Loucy (cell line): Measurements from ENCODE around the gene PILRB.
"Not testable (repeated sequence)": the region's sequence is repeated elsewhere in the genome, so short reads cannot be mapped to it uniquely, and the experiment has no call there.

Experiments used
- H2AFZ ChIP-seq: fragments of 200-600 bp; sonication (generic); 2 replicates; pipeline ENCODE4 v1.6.0; 2016; ENCODE audit warnings: antibody characterized with exemption, mild to moderate bottlenecking, low read length, moderate library complexity
- H3F3A ChIP-seq: fragments of 200-600 bp; 2 replicates; pipeline ENCODE4 v1.6.0; 2016; ENCODE audit warnings: antibody characterized with exemption, low read depth, mild to moderate bottlenecking
- H3K27me3 ChIP-seq: fragments of 200-600 bp; sonication (generic); 2 replicates; pipeline ENCODE4 v1.6.1; 2014; ENCODE audit warnings: low read length, mild to moderate bottlenecking; ENCODE audit not compliant: insufficient read depth, poor library complexity, severe bottlenecking
- H3K36me3 ChIP-seq: fragments of 200-600 bp; sonication (generic); 2 replicates; pipeline ENCODE4 v1.6.1; 2016; ENCODE audit warnings: low read length; ENCODE audit not compliant: insufficient read depth
- H3K4me1 ChIP-seq: fragments of 200-600 bp; sonication (generic); 2 replicates; pipeline ENCODE4 v1.5.1; 2014; ENCODE audit warnings: low read length, mild to moderate bottlenecking; ENCODE audit not compliant: insufficient read depth, poor library complexity, severe bottlenecking
- H3K4me2 ChIP-seq: fragments of 200-600 bp; sonication (generic); 2 replicates; pipeline ENCODE4 v1.6.0; 2014; ENCODE audit warnings: antibody characterized with exemption, low read length, low read depth, mild to moderate bottlenecking; ENCODE audit not compliant: poor library complexity, severe bottlenecking
- H3K4me3 ChIP-seq: fragments of 200-600 bp; sonication (generic); 2 replicates; pipeline ENCODE4 v1.5.1; 2014; ENCODE audit warnings: low read length, mild to moderate bottlenecking, mixed read lengths; ENCODE audit not compliant: poor library complexity, severe bottlenecking
- H3K79me2 ChIP-seq: fragments of 200-600 bp; sonication (generic); 2 replicates; pipeline ENCODE4 v1.6.1; 2014; ENCODE audit warnings: low read length; ENCODE audit not compliant: insufficient read depth
- H3K9ac ChIP-seq: fragments of 200-600 bp; sonication (generic); 2 replicates; pipeline ENCODE4 v1.6.0; 2014; ENCODE audit warnings: mild to moderate bottlenecking, low read depth, low read length, moderate library complexity; ENCODE audit not compliant: poor library complexity, severe bottlenecking
- H3K9me2 ChIP-seq: fragments of 200-600 bp; sonication (generic); replicated peaks from 2 replicates; pipeline ENCODE4 v1.6.1; 2016; ENCODE audit warnings: low read depth, low read length, mixed read lengths
- H3K9me3 ChIP-seq: fragments of 200-600 bp; sonication (generic); 2 replicates; pipeline ENCODE4 v1.6.1; 2014; ENCODE audit warnings: mild to moderate bottlenecking, antibody characterized with exemption, low read length, low read depth; ENCODE audit not compliant: insufficient read depth
- H4K20me1 ChIP-seq: fragments of 200-600 bp; sonication (generic); 2 replicates; pipeline ENCODE4 v1.6.0; 2014; ENCODE audit warnings: antibody characterized with exemption, low read length, mild to moderate bottlenecking; ENCODE audit not compliant: insufficient read depth, poor library complexity, severe bottlenecking
- EZH2phosphoT487 ChIP-seq: fragments of 200-600 bp; IDR thresholded peaks from 2 replicates; pipeline ENCODE4 v1.6.1; 2018; ENCODE audit warnings: antibody characterized with exemption, mild to moderate bottlenecking, moderate library complexity, borderline replicate concordance
- TF ChIP-seq, protein P1 (sequence below): fragments of 200-600 bp; sonication (generic); conservative IDR thresholded peaks from 2 replicates; pipeline ENCODE4 v1.5.1; 2014; ENCODE audit warnings: mild to moderate bottlenecking, antibody characterized with exemption, low read length

Gene PILRB

DNA sequence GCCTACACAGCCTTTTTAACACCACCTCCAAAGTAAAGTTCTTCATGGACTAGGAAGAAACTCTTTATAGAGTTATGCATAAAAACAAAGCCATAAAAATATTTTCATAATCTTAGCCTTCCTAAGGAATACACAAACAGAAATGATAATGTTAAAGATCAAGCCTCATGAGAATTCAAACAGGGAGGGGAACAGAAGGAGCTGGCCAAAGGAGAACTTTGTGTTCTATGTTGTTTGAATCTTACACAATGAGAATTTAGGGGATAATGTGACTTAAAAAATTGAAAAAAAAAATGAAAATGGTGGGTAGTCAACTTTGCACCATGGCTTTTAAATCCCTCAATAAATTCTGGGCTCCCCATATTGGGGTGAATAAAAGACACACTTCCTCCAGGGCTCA, 9.1 kb upstream of the PILRB start:
- Histone ChIP-seq H3K27me3 (no peaks in the 10 kb centered on the region), H3K4me3 (no peak overlapping the region), H3F3A (no peaks in the 10 kb centered on the region), H3K9me2 (no peaks in the 10 kb centered on the region), H3K9ac (no peak overlapping the region), H4K20me1 (peaks cover 15% of the 10 kb centered on the region), H2AFZ (no peak overlapping the region), H3K4me2 (no peak overlapping the region), H3K79me2 (peaks cover 14% of the 10 kb centered on the region; the same call in 1 of the 2 replicates), H3K36me3 (peaks cover 68% of the 10 kb centered on the region), H3K9me3 (no peaks in the 10 kb centered on the region), H3K4me1 (no peaks in the 10 kb centered on the region)
- TF ChIP-seq, protein P1, sequence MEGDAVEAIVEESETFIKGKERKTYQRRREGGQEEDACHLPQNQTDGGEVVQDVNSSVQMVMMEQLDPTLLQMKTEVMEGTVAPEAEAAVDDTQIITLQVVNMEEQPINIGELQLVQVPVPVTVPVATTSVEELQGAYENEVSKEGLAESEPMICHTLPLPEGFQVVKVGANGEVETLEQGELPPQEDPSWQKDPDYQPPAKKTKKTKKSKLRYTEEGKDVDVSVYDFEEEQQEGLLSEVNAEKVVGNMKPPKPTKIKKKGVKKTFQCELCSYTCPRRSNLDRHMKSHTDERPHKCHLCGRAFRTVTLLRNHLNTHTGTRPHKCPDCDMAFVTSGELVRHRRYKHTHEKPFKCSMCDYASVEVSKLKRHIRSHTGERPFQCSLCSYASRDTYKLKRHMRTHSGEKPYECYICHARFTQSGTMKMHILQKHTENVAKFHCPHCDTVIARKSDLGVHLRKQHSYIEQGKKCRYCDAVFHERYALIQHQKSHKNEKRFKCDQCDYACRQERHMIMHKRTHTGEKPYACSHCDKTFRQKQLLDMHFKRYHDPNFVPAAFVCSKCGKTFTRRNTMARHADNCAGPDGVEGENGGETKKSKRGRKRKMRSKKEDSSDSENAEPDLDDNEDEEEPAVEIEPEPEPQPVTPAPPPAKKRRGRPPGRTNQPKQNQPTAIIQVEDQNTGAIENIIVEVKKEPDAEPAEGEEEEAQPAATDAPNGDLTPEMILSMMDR, result no peak
- no peak for TF ChIP-seq EZH2phosphoT487

DNA sequence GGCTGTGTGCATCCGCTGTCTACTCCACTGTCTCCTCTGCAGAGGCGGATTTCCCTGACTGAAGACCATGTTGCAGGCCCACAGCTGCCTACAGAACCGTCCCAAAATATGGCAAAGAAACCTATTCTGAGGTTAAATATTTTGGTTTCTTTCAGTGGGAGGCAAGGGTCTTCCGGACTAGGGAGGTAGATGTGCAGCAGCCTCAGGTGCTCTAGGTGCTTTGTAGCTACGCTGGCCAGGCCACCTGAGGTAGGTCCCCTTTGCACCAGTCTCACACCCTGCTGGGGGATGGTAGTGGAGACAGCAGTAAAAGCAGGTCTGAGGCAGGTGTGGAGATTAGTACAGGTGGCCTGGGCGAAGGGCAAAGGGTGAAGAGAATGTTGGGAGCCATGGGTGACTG, 8.2 kb upstream of the PILRB start:
- H4K20me1 ChIP-seq, result peaks cover 14% of the 10 kb centered on the region
- peaks cover 14% of the 10 kb centered on the region; the same call in 1 of the 2 replicates for H3K79me2 ChIP-seq
- no peak for TF ChIP-seq EZH2phosphoT487
- TF ChIP-seq, protein P1, result no peak
- no peak overlapping the region for H3K9ac ChIP-seq
- H3K4me3 ChIP-seq, result no peak overlapping the region
- no peak overlapping the region for H3K4me2 ChIP-seq
- no peak overlapping the region for H2AFZ ChIP-seq
- H3K9me2 ChIP-seq, result no peaks in the 10 kb centered on the region
- H3K9me3 ChIP-seq, result no peaks in the 10 kb centered on the region
- H3K4me1 ChIP-seq, result no peaks in the 10 kb centered on the region
- H3F3A ChIP-seq, result no peaks in the 10 kb centered on the region
- H3K36me3 ChIP-seq, result peaks cover 78% of the 10 kb centered on the region
- no peaks in the 10 kb centered on the region for H3K27me3 ChIP-seq

DNA sequence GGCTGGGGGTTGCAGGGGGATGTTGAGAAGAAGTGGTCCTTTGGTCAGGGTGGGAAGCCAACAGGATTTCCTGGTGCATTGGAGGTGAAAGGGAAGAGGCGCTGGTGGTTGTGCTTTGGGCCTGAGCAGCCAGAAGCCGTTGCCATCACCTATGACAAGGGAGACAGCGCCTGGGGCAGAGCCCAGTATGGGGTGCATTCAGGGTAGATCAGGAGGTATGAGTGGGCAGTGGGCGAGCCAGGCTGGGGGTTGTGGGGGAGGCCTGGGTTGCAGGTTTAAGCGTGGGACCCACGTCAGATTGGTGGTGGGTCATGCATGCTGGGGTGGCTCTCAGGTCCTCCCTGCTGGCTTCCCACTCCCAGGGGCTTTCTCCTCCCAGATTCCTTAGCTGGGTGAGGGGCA, 6.3 kb upstream of the PILRB start:
- H3K9me3 ChIP-seq, result no peaks in the 10 kb centered on the region
- no peak overlapping the region for H3K4me3 ChIP-seq
- peaks cover 2% of the 10 kb centered on the region for H4K20me1 ChIP-seq
- no peaks in the 10 kb centered on the region for H3F3A ChIP-seq
- peaks cover 84% of the 10 kb centered on the region for H3K36me3 ChIP-seq
- H3K4me2 ChIP-seq, result no peak overlapping the region
- H3K79me2 ChIP-seq, result peaks cover 8% of the 10 kb centered on the region; the same call in 1 of the 2 replicates
- H3K4me1 ChIP-seq, result no peaks in the 10 kb centered on the region
- no peaks in the 10 kb centered on the region for H3K9me2 ChIP-seq
- H3K9ac ChIP-seq, result no peak overlapping the region
- H2AFZ ChIP-seq, result no peak overlapping the region
- TF ChIP-seq, protein P1, result no peak
- TF ChIP-seq EZH2phosphoT487, result no peak
- no peaks in the 10 kb centered on the region for H3K27me3 ChIP-seq

DNA sequence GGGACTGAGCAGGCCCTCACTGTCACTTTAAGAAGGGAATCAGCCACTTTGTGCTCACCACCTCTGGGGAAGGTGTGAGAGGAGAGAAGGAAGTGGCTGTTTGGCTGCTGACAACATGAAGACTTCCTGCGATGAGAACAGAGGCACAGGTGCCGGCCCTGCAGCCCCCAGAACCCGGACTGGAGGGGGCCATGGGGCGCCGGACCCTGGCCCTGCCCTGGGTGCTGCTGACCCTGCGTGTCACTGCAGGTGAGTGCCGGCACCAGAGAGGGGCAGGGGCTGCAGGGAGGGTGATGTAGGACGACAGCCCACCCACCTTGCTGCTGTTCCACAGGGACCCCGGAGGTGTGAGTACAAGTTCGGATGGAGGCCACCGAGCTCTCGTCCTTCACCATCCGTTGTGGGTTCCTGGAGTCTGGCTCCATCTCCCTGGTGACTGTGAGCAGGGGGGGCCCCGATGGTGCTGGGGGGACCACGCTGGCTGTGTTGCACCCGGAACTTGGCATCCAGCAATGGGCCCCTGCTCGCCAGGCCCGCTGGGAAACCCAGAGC, 5.6 kb upstream of the PILRB start:
- not testable (repeated sequence) for H3K4me2 ChIP-seq, H3K9ac ChIP-seq, H2AFZ ChIP-seq, H4K20me1 ChIP-seq, H3K27me3 ChIP-seq, H3F3A ChIP-seq, H3K9me2 ChIP-seq, H3K4me3 ChIP-seq, H3K79me2 ChIP-seq, H3K9me3 ChIP-seq, H3K4me1 ChIP-seq
- H3K36me3 ChIP-seq, result peaks cover 83% of the 10 kb centered on the region
